NCI-H1105 treated with DMSO at 0.1 percent for 48 hours (cell line): ENCODE measurements around the gene NTRK2.

ENCODE experiments used
- DNase-seq: peaks from one replicate; lab custom pipeline; 2025; lab: John Stamatoyannopoulos, UW

Gene NTRK2

DNA sequence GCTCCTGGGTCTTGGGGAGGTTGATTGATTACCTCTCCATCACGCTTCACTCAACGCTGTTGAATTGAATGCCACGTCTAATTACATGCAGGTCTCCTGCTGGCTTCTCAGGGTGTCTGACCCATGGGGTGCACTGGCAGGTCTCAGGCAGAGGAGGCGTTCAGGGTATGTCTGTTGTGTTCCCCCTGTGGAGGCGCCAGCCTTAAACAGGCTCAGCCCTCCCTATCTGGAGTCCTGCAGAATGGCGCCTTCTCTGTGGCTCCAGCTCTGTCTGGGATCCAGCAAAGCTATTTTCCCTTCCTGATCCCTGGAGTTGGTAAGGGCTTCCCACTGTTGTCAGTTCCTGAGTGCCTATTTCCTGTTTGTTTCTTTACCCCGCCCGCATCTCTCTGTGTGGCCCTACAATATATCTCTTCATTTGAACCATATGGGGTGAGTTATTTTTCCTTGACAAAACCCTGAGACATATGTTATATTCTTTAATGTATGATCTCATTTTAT, 150.0 kb downstream of the NTRK2 start:
- DNase-seq: no peak

DNA sequence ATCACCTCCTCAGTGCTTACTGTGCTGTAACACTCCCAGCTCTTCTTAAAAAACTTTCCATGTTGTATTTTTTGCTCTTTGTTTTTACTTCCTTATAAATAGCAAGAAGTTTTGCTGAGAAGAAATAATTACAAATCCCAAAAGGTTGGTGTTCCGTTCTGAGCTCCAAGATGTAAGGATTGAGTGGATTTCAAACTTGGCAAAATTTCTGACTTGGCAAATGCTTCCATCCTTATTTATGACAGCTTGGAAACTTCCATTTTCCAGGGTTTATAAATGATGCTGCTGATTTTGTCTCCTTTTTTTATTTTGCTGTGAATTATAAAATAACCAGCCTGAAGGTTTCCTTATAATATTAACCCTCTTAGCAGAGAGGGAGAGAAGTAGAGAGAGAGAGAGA, 151.9 kb downstream of the NTRK2 start:
- DNase-seq: no peak

DNA sequence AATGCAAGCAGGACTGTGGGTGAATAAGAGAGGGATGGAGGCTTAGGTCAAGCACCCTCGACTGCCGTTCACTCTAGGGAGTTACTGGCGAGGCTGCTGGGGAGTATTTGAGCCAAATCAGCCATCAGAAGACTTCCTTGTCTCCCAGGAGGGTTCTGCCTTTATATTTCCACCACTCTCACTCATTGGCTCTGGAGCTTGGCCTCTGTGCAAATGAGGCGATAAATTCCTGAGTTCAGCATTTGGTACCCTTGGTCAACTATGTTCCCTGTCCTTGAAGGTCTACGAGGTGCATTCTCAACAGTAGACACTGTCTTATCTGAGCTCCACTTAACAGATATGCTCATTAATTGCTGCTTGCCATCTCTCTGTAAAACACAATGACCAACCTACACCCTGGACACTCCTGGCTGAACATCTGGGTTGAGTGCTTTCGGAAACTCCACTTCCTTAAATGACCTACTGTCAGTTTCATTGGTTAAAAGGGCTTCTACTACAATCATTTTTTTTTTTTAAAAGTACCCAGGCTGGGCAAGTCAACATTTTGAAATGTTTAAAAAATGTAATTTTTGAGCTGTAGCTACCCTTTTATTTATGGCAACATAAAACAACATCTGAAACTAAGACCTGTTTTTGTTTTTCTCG, 153.2 kb downstream of the NTRK2 start:
- DNase-seq: no peak

DNA sequence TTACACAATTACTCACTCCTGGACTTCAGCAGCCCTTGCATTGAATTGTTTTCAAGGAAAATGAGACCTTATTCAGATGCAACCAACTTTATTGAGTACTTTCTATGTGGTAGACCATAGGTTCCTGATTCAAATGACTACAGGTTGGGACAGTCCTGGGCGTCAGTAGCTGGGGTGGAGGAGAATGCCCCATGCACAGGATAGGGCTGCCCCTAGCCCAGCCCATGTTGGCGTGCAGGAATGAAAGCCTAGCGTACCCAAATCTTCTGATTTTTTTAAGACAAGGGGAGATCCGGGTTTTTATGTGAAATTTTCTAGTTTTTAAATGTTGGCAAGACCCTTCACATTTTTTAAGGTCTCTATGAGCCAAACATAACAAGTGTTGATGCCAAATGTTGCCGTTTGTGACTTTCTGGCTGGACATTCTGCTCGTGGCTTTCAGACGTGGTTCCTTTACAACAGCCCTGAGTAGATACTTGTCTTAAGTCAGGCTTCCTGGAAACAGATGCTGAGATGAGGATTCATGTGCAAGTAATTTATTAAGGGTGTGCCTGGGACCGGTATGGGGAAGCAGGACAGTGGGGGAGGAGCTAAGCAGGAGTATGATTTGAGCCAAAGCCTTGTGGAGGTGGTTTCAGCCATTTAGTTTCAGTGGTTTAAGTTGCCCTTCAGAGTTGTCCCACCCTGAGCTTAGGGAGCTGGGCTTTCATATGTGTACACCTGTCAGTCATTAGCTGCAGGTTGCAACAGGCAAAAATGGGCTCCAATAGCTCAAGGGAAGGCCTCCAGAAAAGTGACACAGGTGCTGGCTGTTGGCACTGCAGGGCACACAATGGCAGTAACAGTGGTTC, 154.1 kb downstream of the NTRK2 start:
- peak; percentile 14 for DNase-seq

DNA sequence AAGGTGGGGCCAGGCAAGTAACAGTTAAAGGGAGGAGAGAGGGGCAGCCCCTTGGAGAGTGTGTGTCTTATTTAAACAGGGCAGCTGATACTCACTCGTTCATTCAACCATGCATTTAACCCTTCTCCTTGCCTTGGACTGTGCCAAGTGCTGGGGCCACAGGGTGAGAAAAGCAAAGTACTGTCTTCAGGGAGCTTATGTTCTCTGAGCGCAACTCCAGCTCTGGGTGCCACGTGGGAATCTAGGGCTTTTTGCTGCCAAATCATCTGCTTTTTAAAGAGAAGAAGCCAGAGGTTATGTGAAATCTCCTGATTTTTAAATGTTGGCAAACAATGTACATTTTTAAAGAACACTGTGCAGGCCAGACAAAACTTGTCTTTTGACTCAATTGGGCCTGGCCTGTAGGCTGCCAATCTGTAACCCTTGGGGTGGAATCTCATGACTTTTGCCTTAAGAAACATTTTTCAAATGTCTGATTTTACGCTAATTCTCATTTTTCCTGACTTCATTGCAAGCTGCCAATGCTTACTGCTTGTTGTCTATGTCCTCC, 157.8 kb downstream of the NTRK2 start:
- no peak for DNase-seq

DNA sequence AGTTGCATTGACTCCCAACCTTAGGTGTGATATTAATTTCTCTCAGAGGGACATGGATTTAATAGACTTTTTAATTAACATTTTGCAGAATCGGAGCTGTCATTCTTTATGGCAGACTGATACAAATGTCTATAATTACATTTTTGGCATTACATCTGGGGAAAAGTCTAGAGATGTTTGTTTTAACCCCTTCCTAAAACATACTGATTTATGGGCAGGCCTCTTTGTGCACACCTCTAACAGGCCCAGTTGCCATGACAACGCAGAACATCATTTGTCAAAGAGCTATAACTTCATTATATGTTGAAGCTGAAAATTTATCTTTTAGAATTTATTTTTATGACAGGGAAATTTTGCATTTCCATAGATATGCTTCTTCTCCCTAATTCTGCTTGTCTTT, 158.5 kb downstream of the NTRK2 start:
- peak; percentile 33 for DNase-seq

DNA sequence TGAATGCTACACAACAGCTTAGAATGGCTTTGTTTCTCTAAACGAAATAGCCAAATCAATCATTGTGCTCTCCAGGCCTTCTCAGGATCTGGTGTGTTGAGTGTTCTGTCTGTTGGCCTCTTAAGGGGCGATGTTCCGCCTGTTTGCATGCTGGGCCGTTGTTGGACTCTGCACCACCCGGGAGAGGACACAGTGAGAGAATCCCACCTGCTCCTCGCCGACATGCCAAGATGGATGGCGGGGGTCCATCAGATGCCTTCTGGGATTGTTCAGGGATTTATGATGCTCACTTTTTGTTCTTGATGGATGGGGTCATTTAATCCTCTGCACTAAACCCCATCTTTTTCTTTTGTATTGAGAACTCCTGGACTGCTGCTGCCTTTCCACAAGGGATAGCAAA, 159.9 kb downstream of the NTRK2 start:
- DNase-seq: no peak

DNA sequence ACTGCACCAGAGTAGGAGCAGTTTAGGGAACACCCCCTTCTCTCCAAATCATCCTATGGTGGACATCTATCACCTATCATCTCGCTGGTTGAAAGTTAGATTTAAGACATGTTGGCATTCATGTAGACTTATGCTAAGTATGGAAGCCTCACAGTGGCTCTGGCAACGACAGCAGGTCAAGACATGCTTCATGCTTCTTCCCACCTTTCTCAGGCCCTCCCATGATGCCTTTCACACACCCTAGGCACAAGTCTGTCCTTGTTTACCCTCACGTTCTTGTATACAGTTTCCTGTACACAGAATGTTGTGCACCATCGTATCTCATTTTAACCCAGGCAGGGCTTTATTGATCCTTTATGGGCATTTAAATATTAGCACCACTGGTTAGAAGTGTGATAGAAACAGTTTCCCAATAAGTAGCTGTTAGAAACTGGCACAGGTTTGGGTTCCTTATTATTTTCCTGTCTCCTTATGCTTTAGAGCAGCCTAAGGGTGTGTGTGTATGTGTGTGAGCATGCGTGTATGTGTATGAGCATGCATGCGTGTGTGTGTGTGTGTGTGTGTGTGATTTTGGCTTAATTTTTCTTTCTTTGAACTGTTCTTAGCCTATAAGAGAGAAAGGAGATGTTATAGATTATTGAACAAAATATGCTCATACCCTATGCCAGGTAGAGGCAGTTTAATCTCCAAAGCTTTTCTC, 160.6 kb downstream of the NTRK2 start:
- DNase-seq: no peak

DNA sequence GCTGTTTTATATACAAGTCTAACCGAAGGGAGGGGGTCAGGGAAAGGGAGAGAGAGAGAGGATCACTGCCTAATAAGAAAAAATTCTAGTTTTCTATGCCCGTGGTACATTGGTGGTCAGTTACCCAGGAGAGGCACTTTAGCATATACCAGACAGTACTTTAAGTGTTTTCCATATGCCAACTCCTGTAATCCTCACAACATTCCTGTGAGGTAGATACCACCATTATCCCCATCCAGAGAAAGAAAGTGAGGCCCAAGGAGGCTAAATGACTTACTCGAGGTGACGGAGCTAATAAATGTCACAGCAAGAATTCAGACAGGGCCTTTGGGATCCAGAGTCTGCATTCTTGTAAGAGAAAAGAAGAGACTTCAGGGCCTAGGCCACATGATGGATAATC, 161.8 kb downstream of the NTRK2 start:
- DNase-seq: no peak

DNA sequence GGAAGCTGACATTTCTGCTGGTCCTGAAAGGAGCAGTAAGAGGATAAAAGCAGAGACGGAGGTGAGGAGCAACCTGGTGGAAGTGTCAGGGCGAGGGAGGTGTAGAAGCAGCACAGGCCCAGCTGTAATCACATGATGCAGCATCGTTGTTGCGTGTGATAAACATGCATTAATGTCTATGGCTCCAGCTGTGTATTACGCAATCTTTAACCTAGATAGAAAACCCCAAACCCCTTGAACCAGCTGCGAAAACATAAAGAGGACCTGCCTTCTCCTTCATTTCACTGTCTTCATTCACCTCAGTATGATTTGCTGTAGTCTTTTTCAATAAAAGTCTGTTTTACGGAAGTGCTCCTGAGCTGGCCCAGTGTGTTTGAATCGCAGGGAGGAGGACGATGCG, 162.9 kb downstream of the NTRK2 start:
- DNase-seq: no peak

DNA sequence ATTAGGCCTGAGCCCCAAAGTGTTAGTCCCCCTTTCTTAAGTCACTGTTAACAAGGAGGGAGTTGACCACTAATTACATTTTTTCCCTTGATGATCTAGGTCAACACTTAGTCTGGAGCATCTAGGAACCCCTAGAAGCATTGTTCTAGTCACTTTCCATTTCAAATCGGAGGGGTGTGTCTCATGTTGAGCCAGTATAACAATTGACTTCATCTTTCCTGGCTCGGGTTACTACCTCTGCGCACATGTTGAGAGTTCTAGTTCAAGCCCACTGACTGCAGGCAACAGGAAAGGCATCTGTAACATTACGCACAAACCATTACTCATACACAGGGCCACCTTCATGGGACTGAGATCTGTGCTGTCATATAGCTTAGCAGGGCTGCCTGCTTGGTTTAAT, 164.9 kb downstream of the NTRK2 start:
- no peak for DNase-seq

DNA sequence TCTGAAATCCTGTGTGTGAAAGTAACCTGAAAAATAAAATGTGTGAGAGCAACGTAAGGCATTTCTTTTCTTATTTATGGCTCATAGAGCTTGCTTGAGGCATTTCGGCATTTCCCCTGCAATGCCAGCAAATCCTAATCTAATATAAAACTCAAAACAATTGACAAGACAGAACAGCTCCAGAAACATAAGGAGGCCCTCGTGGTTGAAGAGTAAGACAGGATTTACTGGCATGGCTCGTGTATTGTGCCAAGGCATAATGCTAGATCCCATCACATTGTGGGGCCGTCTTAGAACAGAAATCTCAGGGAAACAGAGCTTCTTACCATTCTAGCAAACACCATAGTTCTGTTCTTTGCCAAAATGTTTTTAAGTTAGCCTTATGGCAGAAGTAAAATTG, 166.2 kb downstream of the NTRK2 start:
- no peak for DNase-seq

DNA sequence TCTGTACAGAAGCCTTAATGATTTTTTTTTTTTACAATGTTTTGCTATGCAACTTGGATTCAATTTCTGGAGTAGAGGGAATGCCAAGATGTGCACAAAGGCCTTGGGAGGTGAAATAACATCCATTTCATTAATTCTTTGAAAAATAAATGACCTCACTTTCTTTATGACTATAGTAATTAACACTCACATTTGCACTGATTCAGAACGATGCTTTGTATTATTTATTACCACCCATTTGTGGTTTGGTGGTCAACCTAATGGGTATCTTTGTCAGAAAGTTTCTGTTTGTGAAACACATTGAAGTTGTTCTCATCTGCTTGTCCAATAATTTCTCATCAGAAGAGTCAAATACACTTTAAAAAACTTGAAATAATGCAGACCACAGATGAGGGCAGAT, 169.3 kb downstream of the NTRK2 start:
- DNase-seq: no peak

DNA sequence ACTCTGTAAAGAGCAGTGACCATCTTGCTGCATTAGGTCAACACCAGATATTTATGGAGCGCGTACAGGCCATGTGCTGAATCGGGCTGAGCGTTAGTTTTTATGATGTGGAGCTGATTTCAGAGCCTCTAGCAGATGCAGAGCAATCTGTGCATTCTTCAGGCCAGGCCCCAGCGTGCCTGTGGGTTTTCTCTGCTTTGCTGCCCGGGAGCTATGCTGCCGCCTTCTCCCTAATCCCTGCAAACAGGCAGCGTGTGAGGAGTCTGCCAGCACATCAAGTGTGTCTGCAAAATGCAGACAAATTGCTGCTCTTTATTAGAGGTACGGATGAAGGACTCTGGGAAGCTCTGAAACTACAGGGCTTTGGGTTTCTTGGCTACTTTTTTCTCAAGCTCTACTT, 170.0 kb downstream of the NTRK2 start:
- no peak for DNase-seq

DNA sequence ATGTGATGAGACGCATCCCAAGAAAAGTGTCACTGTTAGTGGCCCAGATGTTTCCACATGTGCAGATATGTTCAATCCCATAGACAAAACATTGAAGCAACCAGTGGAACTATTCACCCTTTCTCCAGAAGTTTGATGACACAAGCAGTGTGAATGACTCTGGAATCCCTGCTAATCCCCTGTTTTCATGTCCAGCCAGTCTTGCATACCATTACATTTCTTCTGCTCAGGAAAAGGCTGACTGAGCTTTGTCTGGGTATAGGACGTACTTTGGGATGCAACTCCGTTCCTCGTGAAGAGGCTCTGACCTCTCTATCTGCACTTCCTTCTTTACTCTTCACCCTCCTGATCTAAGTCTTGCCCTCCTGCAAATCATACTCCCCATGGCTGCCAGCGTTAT, 172.4 kb downstream of the NTRK2 start:
- no peak for DNase-seq

DNA sequence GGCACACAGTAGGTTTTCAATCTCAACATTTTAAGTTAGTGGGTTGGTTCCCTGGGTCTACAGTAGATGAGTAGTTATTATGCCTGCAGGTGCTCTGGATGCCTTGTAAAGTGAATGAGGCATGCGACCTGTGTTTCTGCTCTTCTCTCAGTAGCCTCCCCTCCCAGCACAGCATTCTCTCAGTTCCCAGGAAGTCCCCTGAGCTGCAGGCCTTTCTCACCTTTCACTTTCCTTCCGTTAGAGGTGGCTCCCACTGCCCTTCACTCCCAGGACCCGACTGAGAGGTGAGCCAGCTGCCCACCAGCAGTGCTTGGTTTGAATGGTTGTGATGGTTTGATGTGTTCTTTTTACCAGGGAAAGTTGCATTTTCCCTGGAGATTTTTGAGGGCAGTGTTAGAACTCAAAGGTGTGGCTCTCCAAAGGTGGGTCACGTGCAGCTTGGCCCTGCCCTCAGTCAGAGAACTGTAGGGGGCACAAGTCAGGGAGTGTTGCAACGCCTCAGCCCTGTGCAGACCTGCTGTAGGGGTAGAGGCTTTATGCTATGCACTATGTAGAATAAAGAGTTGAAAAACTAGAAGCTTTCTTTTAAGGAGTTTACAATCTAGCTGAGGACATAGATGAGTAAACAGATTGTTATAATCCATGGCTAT, 173.8 kb downstream of the NTRK2 start:
- DNase-seq: no peak

DNA sequence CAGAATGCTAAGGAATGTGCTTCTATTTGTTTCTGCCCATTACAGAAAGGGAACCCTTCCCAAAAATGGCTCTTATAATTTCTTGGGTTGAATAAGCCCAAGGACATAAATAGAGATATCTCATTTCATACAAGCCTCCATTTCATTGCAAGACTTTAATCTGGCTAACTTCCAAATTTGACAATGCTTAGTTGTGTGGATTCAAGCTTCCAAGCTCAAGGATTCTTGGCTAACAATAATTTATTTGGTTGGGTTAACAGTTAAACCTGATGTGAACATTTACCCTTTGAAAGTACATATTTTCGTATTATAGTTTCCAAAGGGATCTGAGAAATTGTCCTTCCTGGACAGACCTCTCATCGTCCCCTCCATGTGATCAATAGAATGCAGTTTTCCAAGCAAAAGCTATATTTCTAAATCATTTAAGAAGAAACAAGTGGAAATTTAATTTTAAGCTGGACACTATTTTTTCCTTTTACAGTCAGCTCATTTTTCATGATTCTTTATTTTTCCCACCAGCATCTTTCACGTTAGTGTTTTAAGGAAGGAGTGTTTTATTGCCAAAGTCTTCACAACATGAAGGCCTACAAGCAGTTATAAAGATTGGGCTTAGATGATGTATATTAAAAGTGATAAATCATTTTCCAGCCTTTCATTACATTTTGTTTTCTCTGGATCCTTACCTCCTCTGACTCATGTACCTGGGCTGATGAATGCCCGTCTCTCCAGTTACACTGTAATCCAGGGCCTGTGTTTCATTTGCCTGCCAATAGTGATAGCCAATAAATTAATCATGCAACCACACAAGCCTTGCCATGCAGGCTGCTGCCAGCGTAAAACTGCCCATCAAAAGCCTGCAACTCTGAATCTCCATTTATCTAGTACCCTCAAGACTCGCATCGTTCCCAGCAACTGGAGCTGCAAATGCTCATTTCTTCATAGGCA, 176.7 kb downstream of the NTRK2 start:
- DNase-seq: no peak

DNA sequence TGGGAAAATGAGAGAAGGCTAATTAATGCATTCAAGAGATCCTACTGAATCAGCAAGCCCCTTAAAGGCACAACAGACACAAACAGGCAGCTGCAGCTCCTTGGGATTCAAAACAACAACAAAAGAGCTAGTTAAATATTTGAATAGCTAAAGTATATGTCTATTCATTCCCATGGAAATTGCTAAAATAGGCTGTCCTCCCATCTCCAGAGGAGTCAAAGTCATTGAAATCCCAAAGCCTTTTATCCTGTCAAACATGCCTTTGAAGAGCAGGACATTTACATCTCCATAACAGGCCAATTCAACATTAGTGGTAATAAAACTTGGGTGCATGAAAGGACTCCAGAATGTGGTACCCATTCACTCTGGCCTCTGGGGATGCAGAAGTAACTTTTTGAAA, 177.4 kb downstream of the NTRK2 start:
- no peak for DNase-seq

DNA sequence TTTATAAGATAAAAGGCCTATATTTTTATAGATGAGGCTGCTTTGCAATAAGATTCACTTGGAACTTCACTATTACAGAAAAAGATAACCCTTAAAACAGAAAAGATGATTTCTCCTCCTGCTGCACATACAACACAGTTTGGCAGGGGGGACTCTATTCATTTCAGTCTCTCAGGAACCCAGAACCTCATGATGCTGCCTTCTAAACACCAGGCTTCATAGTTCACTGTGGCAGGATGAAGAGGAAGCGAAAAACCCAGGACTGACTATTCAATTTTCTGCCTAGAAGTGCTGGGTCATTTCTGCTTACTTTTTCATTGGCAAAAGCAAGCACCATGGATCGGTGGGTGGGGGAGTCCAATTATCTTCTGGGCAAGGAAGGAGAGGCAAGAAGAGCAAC, 179.5 kb downstream of the NTRK2 start:
- DNase-seq: no peak

DNA sequence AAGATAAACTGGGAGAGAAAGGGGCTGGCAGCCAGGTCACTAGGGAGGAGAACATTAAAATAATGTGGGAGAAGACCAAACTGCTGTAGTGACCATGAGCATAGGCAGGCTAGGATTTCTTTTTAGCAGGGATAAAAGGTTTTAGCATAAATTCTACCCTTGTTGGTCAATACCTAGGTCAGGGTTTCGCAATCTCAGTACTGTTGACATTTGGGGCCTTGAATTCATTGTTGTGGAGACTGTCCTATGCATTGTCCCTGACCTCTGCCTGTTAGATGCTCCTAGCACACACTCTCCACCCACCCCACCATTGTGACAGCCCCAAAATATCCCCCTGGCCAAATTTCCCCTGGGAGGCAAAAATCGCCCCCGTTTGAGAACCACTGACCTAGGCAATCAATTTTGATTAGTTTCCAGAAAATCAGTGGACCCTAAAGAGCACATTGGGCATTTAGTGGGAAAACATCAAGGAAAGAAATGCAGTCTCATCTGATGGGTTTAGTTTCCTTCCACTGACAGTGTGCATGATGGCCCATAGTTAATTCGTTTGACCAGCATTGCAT, 181.4 kb downstream of the NTRK2 start:
- DNase-seq: no peak
